HCT116 (cell line): ENCODE measurements around the gene GXYLT2. TPM values are rescaled to one million over a fixed set of nuclear protein-coding genes. Genes with fewer than 3 reads are reported as not detected.

ENCODE experiments used
- ATAC-seq: fragments of 200-7000 bp; cut with Tn5 transposase; 2 replicates; pipeline ENCODE4 v1.9.1; 2020; ENCODE audit warnings: mild to moderate bottlenecking, moderate library complexity
- BruUV-seq: library from RNA; stranded (reverse); fragments of 400-500 nt; replicated peaks from 2 replicates; lab custom pipeline; 2021; lab: Mats Ljungman, UMichigan
- CTCF ChIA-PET: fragments of 300-600 bp; sonication (Branson Sonifier 250); formaldehyde crosslinking; loops from one replicate; lab custom pipeline; 2021; ENCODE audit warnings: antibody characterized with exemption; lab: Charles Lee
- POLR2A ChIA-PET: fragments of 300-600, 350-600 bp; sonication (Branson Sonifier 250); formaldehyde crosslinking; loops from one replicate; lab custom pipeline; 2021; ENCODE audit warnings: antibody characterized with exemption; lab: Charles Lee
- RAD21 ChIA-PET, 2 experiments: fragments of 300-600 bp; sonication (Branson Sonifier 250); formaldehyde crosslinking; loops; one replicate each; lab custom pipeline; 2023; ENCODE audit warnings: low total read pairs in 2 of 2; ENCODE audit not compliant: uncharacterized antibody in 2 of 2, unreplicated experiment in 2 of 2, low non-redundant PET in 1 of 2; lab: Charles Lee
- DNase-seq: peaks from one replicate; pipeline ENCODE4 v3.0.0-alpha.2; 2010; ENCODE audit warnings: low read depth, low spot score
- H2AFZ ChIP-seq: fragments of 200-600 bp; shearing (Covaris generic), sonication (generic); 2 replicates; pipeline ENCODE4 v1.6.1; 2017; ENCODE audit warnings: low read depth, mixed run types, mixed read lengths, antibody characterized with exemption, low read length; ENCODE audit not compliant: poor library complexity, severe bottlenecking
- H3K27ac ChIP-seq: 2 replicates; pipeline ENCODE4 v1.5.1; 2012; ENCODE audit warnings: low read depth, low read length
- H3K27me3 ChIP-seq: fragments of 200-600 bp; sonication (generic); 2 replicates; pipeline ENCODE4 v1.6.1; 2016; ENCODE audit warnings: mixed run types, low read length, mixed read lengths; ENCODE audit not compliant: insufficient read depth
- H3K36me3 ChIP-seq, 2 experiments: fragments of 200-500 bp in 1 of 2; fragments of 200-600 bp in 1 of 2; sonication (Bioruptor generic) in 1 of 2; sonication (generic) in 1 of 2; 2 replicates each; pipeline versions ENCODE4 v1.5.1 to v1.6.1; 2014 to 2016; ENCODE audit warnings: low read length in 2 of 2, inconsistent platforms in 1 of 2, mixed read lengths in 1 of 2, mixed run types in 1 of 2; ENCODE audit not compliant: insufficient read depth in 2 of 2, control insufficient read depth in 1 of 2
- H3K4me1 ChIP-seq, 2 experiments: fragments of 200-600 bp in 1 of 2; sonication (generic) in 1 of 2; 2 replicates each; pipeline versions ENCODE4 v1.5.1 to v1.6.1; 2012 to 2017; ENCODE audit warnings: low read length in 2 of 2, inconsistent platforms in 1 of 2, mild to moderate bottlenecking in 1 of 2, mixed read lengths in 1 of 2, mixed run types in 1 of 2, moderate library complexity in 1 of 2; ENCODE audit not compliant: insufficient read depth in 2 of 2, control insufficient read depth in 1 of 2
- H3K4me2 ChIP-seq: fragments of 200-600 bp; sonication (generic); 2 replicates; pipeline ENCODE4 v1.6.1; 2017; ENCODE audit warnings: mixed run types, low read length, mixed read lengths
- H3K4me3 ChIP-seq, 2 experiments: fragments of 200-600 bp in 1 of 2; sonication (generic) in 1 of 2; replicated peaks in 1 of 2; 2 replicates each; pipeline ENCODE4 v1.5.1; 2011 to 2016; ENCODE audit warnings: low read length in 2 of 2, control low read depth in 1 of 2, low read depth in 1 of 2, mild to moderate bottlenecking in 1 of 2, mixed read lengths in 1 of 2, mixed run types in 1 of 2
- H3K79me2 ChIP-seq: fragments of 200-600 bp; sonication (generic); 2 replicates; pipeline ENCODE4 v1.6.1; 2017; ENCODE audit warnings: mild to moderate bottlenecking, mixed run types, low read length, moderate library complexity, mixed read lengths; ENCODE audit not compliant: insufficient read depth
- H3K9ac ChIP-seq: fragments of 200-600 bp; sonication (generic); 2 replicates; pipeline ENCODE4 v1.6.1; 2016; ENCODE audit warnings: low read length, mixed read lengths
- H3K9me2 ChIP-seq: fragments of 200-600 bp; sonication (generic), shearing (Covaris generic); 2 replicates; pipeline ENCODE4 v1.6.1; 2017; ENCODE audit warnings: mixed run types, mild to moderate bottlenecking, moderate library complexity; ENCODE audit not compliant: insufficient read depth
- H3K9me3 ChIP-seq, 2 experiments: fragments of 200-500 bp in 1 of 2; fragments of 200-600 bp in 1 of 2; sonication (Bioruptor generic) in 1 of 2; sonication (generic) in 1 of 2; 2 replicates each; pipeline ENCODE4 v1.6.1; 2014 to 2017; ENCODE audit warnings: low read length in 2 of 2, mixed read lengths in 2 of 2, inconsistent platforms in 1 of 2, low read depth in 1 of 2, mild to moderate bottlenecking in 1 of 2, mixed run types in 1 of 2, moderate library complexity in 1 of 2; ENCODE audit not compliant: control insufficient read depth in 1 of 2, insufficient read depth in 1 of 2
- H4K20me1 ChIP-seq: fragments of 200-600 bp; sonication (generic), shearing (Covaris generic); 2 replicates; pipeline ENCODE4 v1.6.1; 2017; ENCODE audit warnings: mixed run types, mild to moderate bottlenecking, moderate library complexity; ENCODE audit not compliant: insufficient read depth
- CBX3 ChIP-seq: IDR thresholded peaks from 2 replicates; pipeline ENCODE4 v1.6.1; 2012; ENCODE audit warnings: low read depth
- CEBPB ChIP-seq: IDR thresholded peaks from 2 replicates; pipeline ENCODE4 v1.6.1; 2012; ENCODE audit warnings: low read depth
- EZH2 ChIP-seq: fragments of 200-600 bp; sonication (generic); IDR thresholded peaks from 2 replicates; pipeline ENCODE4 v1.6.1; 2017; ENCODE audit warnings: antibody characterized with exemption, mixed run types
- FOSL1 ChIP-seq: IDR thresholded peaks from 2 replicates; pipeline ENCODE4 v1.6.1; 2012; ENCODE audit warnings: low read depth
- JUND ChIP-seq: IDR thresholded peaks from 2 replicates; pipeline ENCODE4 v1.6.1; 2012
- POLR2A ChIP-seq: IDR thresholded peaks from 2 replicates; pipeline ENCODE4 v1.7.0; 2011; ENCODE audit warnings: borderline replicate concordance; ENCODE audit not compliant: insufficient read depth, insufficient read length; ENCODE audit errors: extremely low read depth
- POLR2AphosphoS5 ChIP-seq: IDR thresholded peaks from 2 replicates; pipeline ENCODE4 v1.6.1; 2011; ENCODE audit warnings: mild to moderate bottlenecking, low read depth, low read length, moderate library complexity
- RAD21 ChIP-seq: IDR thresholded peaks from 2 replicates; pipeline ENCODE4 v1.6.1; 2012; ENCODE audit warnings: low read depth, mild to moderate bottlenecking
- SIN3A ChIP-seq: IDR thresholded peaks from 2 replicates; pipeline ENCODE4 v1.6.1; 2012; ENCODE audit warnings: low read depth
- SP1 ChIP-seq: IDR thresholded peaks from 2 replicates; pipeline ENCODE4 v1.6.1; 2012; ENCODE audit warnings: low read depth
- SRF ChIP-seq: IDR thresholded peaks from 2 replicates; pipeline ENCODE4 v1.6.1; 2012; ENCODE audit warnings: low read depth
- YY1 ChIP-seq: IDR thresholded peaks from 2 replicates; pipeline ENCODE4 v1.6.1; 2011; ENCODE audit warnings: low read length, low read depth, moderate library complexity, mild to moderate bottlenecking; ENCODE audit not compliant: insufficient replicate concordance; ENCODE audit errors: extremely low read depth
- ZFX ChIP-seq: fragments of 450-650 bp; IDR thresholded peaks from 2 replicates; pipeline ENCODE4 v1.6.1; 2017
- intact Hi-C: fragments of 100-400 bp; cut with micrococcal nuclease; formaldehyde crosslinking; loops from 2 replicates; pipeline ENCODE4 v1.10.0; 2022
- total RNA-seq: library from RNA; stranded (reverse); gene quantifications from one replicate; pipeline ENCODE4 v1.2.1, GENCODE V29; 2021; ENCODE audit not compliant: unreplicated experiment
- TF ChIP-seq, protein P1 (sequence below): IDR thresholded peaks from 2 replicates; pipeline ENCODE4 v1.6.1; 2011; ENCODE audit warnings: mild to moderate bottlenecking, low read length, moderate library complexity; ENCODE audit not compliant: insufficient replicate concordance; ENCODE audit errors: extremely low read depth
- TF ChIP-seq, protein P2 (sequence below), 3 experiments: fragments of 200-600 bp in 1 of 3; sonication (generic) in 1 of 3; IDR thresholded peaks in 2 of 3; conservative IDR thresholded peaks in 1 of 3; 2 replicates each; pipeline ENCODE4 v1.5.1; 2012 to 2017; ENCODE audit warnings: low read depth in 2 of 3, low read length in 2 of 3, antibody characterized with exemption in 1 of 3, borderline replicate concordance in 1 of 3, control low read depth in 1 of 3, mild to moderate bottlenecking in 1 of 3, mixed read lengths in 1 of 3, mixed run types in 1 of 3, moderate library complexity in 1 of 3; ENCODE audit not compliant: insufficient read depth in 1 of 3
- TF ChIP-seq, protein P3 (sequence below): IDR thresholded peaks from 2 replicates; pipeline ENCODE4 v1.6.1; 2012
- TF ChIP-seq, protein P4 (sequence below): IDR thresholded peaks from 2 replicates; pipeline ENCODE4 v1.6.1; 2012

The GXYLT2 gene
- total RNA-seq, 1 experiment from 2014 or later: 5.6 TPM

DNA sequence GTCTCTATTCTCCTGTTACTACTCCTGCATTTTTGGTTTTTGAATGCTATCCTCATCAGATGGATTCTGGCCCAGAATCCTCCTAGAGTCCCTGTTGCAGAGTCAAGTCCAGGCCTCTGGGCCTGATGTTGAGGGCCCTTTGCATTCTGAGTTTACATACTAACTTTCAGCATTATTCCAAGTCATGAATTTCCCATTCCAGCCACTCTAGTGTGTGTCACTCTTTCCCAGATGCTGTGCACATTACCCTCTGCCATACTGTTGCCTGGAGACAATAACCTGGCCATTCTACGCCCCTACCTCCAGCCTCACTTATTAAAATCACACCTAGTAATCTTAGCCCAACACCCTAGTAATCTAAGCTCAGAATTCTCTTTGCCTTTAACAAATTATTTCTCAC is 53.4 kb downstream of the GXYLT2 start:
- Histone ChIP-seq H3K27me3 (no peaks in the 10 kb centered on the region), H3K27ac (no peak overlapping the region), H3K9ac (no peak overlapping the region), H3K4me2 (no peak overlapping the region), H3K4me3 (no peak overlapping the region), H3K36me3 (no peaks in the 10 kb centered on the region), H3K79me2 (no peaks in the 10 kb centered on the region), H2AFZ (no peak overlapping the region), H3K4me1 (peaks cover 6 to 15% of the 10 kb centered on the region in 2 experiments; a peak in 3 of 4 replicates), H4K20me1 (no peaks in the 10 kb centered on the region), H3K9me3 (no peaks in the 10 kb centered on the region), H3K9me2 (no peaks in the 10 kb centered on the region)
- ChIA-PET RAD21 (no interaction called here), POLR2A (no interaction called here), CTCF (no interaction called here)
- ATAC-seq: no peak
- TF ChIP-seq POLR2AphosphoS5: no peak
- TF ChIP-seq RAD21: no peak
- no peak for TF ChIP-seq SIN3A
- TF ChIP-seq CEBPB: no peak
- TF ChIP-seq, protein P1, sequence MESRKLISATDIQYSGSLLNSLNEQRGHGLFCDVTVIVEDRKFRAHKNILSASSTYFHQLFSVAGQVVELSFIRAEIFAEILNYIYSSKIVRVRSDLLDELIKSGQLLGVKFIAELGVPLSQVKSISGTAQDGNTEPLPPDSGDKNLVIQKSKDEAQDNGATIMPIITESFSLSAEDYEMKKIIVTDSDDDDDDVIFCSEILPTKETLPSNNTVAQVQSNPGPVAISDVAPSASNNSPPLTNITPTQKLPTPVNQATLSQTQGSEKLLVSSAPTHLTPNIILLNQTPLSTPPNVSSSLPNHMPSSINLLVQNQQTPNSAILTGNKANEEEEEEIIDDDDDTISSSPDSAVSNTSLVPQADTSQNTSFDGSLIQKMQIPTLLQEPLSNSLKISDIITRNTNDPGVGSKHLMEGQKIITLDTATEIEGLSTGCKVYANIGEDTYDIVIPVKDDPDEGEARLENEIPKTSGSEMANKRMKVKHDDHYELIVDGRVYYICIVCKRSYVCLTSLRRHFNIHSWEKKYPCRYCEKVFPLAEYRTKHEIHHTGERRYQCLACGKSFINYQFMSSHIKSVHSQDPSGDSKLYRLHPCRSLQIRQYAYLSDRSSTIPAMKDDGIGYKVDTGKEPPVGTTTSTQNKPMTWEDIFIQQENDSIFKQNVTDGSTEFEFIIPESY: no peak
- TF ChIP-seq EZH2: no peak
- TF ChIP-seq POLR2A: no peak
- TF ChIP-seq SRF: no peak
- no peak for TF ChIP-seq CBX3
- TF ChIP-seq, protein P2, sequence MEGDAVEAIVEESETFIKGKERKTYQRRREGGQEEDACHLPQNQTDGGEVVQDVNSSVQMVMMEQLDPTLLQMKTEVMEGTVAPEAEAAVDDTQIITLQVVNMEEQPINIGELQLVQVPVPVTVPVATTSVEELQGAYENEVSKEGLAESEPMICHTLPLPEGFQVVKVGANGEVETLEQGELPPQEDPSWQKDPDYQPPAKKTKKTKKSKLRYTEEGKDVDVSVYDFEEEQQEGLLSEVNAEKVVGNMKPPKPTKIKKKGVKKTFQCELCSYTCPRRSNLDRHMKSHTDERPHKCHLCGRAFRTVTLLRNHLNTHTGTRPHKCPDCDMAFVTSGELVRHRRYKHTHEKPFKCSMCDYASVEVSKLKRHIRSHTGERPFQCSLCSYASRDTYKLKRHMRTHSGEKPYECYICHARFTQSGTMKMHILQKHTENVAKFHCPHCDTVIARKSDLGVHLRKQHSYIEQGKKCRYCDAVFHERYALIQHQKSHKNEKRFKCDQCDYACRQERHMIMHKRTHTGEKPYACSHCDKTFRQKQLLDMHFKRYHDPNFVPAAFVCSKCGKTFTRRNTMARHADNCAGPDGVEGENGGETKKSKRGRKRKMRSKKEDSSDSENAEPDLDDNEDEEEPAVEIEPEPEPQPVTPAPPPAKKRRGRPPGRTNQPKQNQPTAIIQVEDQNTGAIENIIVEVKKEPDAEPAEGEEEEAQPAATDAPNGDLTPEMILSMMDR (IDR thresholded peaks at IDR 0.05 in 2 of 3, conservative IDR thresholded peaks at IDR 0.05 in 1 of 3; ENCODE audit: borderline replicate concordance in 1 of 3, insufficient read depth in 1 of 3, low read depth in 2 of 3, low read length in 2 of 3): no peak
- TF ChIP-seq SP1: no peak
- no peak for TF ChIP-seq JUND
- TF ChIP-seq YY1: no peak
- no peak for TF ChIP-seq FOSL1
- no peak for TF ChIP-seq ZFX
- TF ChIP-seq, protein P3, sequence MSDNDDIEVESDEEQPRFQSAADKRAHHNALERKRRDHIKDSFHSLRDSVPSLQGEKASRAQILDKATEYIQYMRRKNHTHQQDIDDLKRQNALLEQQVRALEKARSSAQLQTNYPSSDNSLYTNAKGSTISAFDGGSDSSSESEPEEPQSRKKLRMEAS: no peak
- TF ChIP-seq, protein P4, sequence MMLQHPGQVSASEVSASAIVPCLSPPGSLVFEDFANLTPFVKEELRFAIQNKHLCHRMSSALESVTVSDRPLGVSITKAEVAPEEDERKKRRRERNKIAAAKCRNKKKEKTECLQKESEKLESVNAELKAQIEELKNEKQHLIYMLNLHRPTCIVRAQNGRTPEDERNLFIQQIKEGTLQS: no peak
- intact Hi-C loops: no loop called here
- BruUV-seq: no TSS peak
- no peak for DNase-seq
